ENCODE measurements around the gene DHX57.
"Not testable (repeated sequence)": the region's sequence is repeated elsewhere in the genome, so short reads cannot be mapped to it uniquely, and the experiment has no call there.

Gene DHX57

GRCh38 chr2:38797953-38798352, 77.8 kb downstream of the DHX57 start:
- no peak for DNase-seq (ENCODE audit: low spot score)

- DNase-seq (ENCODE audit: low spot score): no peak
Observed at GRCh38 chr2:38797250-38797676, 78.5 kb downstream of the DHX57 start.

- not testable (repeated sequence) for DNase-seq (ENCODE audit: low spot score)
Observed at GRCh38 chr2:38795016-38795415, 80.7 kb downstream of the DHX57 start.

GRCh38 chr2:38794235-38794946, 81.3 kb downstream of the DHX57 start:
- DNase-seq (ENCODE audit: low spot score): no peak

- no peak for DNase-seq (ENCODE audit: low spot score)
Observed at GRCh38 chr2:38793511-38793910, 82.2 kb downstream of the DHX57 start.

- no peak for DNase-seq (ENCODE audit: low spot score)
Observed at GRCh38 chr2:38792751-38793150, 83.0 kb downstream of the DHX57 start.

- DNase-seq (ENCODE audit: low spot score): not testable (repeated sequence)
Observed at GRCh38 chr2:38792321-38792720, 83.4 kb downstream of the DHX57 start.

- DNase-seq (ENCODE audit: low spot score): no peak
Observed at GRCh38 chr2:38791744-38792143, 84.0 kb downstream of the DHX57 start.

GRCh38 chr2:38789691-38790090, 86.0 kb downstream of the DHX57 start:
- DNase-seq (ENCODE audit: low spot score): no peak

GRCh38 chr2:38788306-38788705, 87.4 kb downstream of the DHX57 start:
- no peak for DNase-seq (ENCODE audit: low spot score)

GRCh38 chr2:38783586-38783985, 92.1 kb downstream of the DHX57 start:
- no peak for DNase-seq (ENCODE audit: low spot score)

- DNase-seq (ENCODE audit: low spot score): no peak
Observed at GRCh38 chr2:38778687-38779082, 97.0 kb downstream of the DHX57 start.

GRCh38 chr2:38776531-38776930, 99.2 kb downstream of the DHX57 start:
- no peak for DNase-seq (ENCODE audit: low spot score)

- DNase-seq (ENCODE audit: low spot score): no peak
Observed at GRCh38 chr2:38775921-38776225, 99.9 kb downstream of the DHX57 start.

GRCh38 chr2:38775097-38775920, 100.4 kb downstream of the DHX57 start:
- DNase-seq (ENCODE audit: low spot score): no peak

- no peak for DNase-seq (ENCODE audit: low spot score)
Observed at GRCh38 chr2:38771632-38772031, 104.1 kb downstream of the DHX57 start.

GRCh38 chr2:38765551-38765950, 110.2 kb downstream of the DHX57 start:
- no peak for DNase-seq (ENCODE audit: low spot score)

GRCh38 chr2:38765149-38765548, 110.6 kb downstream of the DHX57 start:
- no peak for DNase-seq (ENCODE audit: low spot score)

GRCh38 chr2:38763728-38764127, 112.0 kb downstream of the DHX57 start:
- no peak for DNase-seq (ENCODE audit: low spot score)

GRCh38 chr2:38763228-38763627, 112.5 kb downstream of the DHX57 start:
- DNase-seq (ENCODE audit: low spot score): no peak

- DNase-seq (ENCODE audit: low spot score): not testable (repeated sequence)
Observed at GRCh38 chr2:38755891-38756290, 119.8 kb downstream of the DHX57 start.

- DNase-seq (ENCODE audit: low spot score): no peak
Observed at GRCh38 chr2:38754506-38754905, 121.2 kb downstream of the DHX57 start.

- DNase-seq (ENCODE audit: low spot score): peak; percentile 53
Observed at GRCh38 chr2:38754049-38754448, 121.7 kb downstream of the DHX57 start.
